Transverse colon (tissue), 3 donors: ENCODE results near the gene GOLGA3.

Source experiments
- CTCF ChIP-seq, 5 experiments: fragments of 200-600 bp in 3 of 5; fragments of 450-650 bp in 2 of 5; sonication (generic) in 3 of 5; IDR thresholded peaks; 1 replicate in 2 of 5; 2 replicates in 3 of 5; pipeline ENCODE4 v1.5.1; 2016 to 2017; ENCODE audit warnings: antibody characterized with exemption in 5 of 5, inconsistent platforms in 3 of 5, mild to moderate bottlenecking in 2 of 5, moderate library complexity in 1 of 5
- EP300 ChIP-seq: sonication (generic); formaldehyde crosslinking; IDR thresholded peaks from one replicate; pipeline ENCODE4 v1.6.1; 2017; ENCODE audit warnings: antibody characterized with exemption, low read depth
- POLR2A ChIP-seq: fragments of 450-650 bp; IDR thresholded peaks from one replicate; pipeline ENCODE4 v1.6.1; 2016; ENCODE audit warnings: antibody characterized with exemption, mild to moderate bottlenecking, moderate library complexity

- TF ChIP-seq CTCF (IDR thresholded peaks at IDR 0.05), result no peak
- TF ChIP-seq POLR2A, result no peak
- no peak for TF ChIP-seq EP300
These were observed 62.1 kb downstream of the GOLGA3 start for GRCh38 chr12:132766380-132767085.
